B cell (primary cell): ENCODE results near the gene TSEN2. TPM values are rescaled to one million over a fixed set of nuclear protein-coding genes. Genes with fewer than 3 reads are reported as not detected.

Experiments
- ATAC-seq: fragments of 200-7000 bp; cut with Tn5 transposase; one replicate; pipeline ENCODE4 v1.10.0; 2021; ENCODE audit warnings: low read depth, mild to moderate bottlenecking, moderate number of reproducible peaks, moderate library complexity
- CTCF ChIA-PET: fragments of 350-600 bp; sonication (Branson Sonifier 250); formaldehyde crosslinking; loops from one replicate; lab custom pipeline; 2021; ENCODE audit warnings: antibody characterized with exemption, inconsistent platforms; lab: Charles Lee
- POLR2A ChIA-PET: fragments of 350-600 bp; sonication (Branson Sonifier 250); formaldehyde crosslinking; loops from one replicate; lab custom pipeline; 2021; ENCODE audit warnings: antibody characterized with exemption; lab: Charles Lee
- DNase-seq: peaks from one replicate; pipeline ENCODE4 v3.0.0; 2013
- H2AFZ ChIP-seq: 2 replicates; pipeline ENCODE4 v1.6.1; 2012; ENCODE audit warnings: mild to moderate bottlenecking, low read depth, low read length; ENCODE audit not compliant: insufficient read depth, poor library complexity, severe bottlenecking
- H3K27ac ChIP-seq, 2 donors: 1 replicate in 1 of 2; 2 replicates in 1 of 2; pipeline ENCODE4 v1.5.1; 2012 to 2013; ENCODE audit warnings: low read length in 2 of 2, mild to moderate bottlenecking in 2 of 2, moderate library complexity in 1 of 2
- H3K27me3 ChIP-seq, 4 experiments: fragments of 200-600 bp in 1 of 4; sonication (generic) in 1 of 4; replicated peaks in 1 of 4; 1 replicate in 2 of 4; 2 replicates in 2 of 4; pipeline versions ENCODE4 v1.6.1 to v1.7.0; 2013 to 2016; ENCODE audit warnings: low read length in 3 of 4, mild to moderate bottlenecking in 2 of 4, mixed read lengths in 1 of 4, moderate library complexity in 1 of 4; ENCODE audit not compliant: insufficient read depth in 4 of 4, control insufficient read depth in 3 of 4; ENCODE audit errors: control extremely low read depth in 1 of 4
- H3K36me3 ChIP-seq, 2 experiments: replicated peaks in 1 of 2; 1 replicate in 1 of 2; 2 replicates in 1 of 2; pipeline versions ENCODE4 v1.6.1 to v1.7.1; 2013; ENCODE audit warnings: low read length in 1 of 2; ENCODE audit not compliant: insufficient read depth in 2 of 2, control insufficient read depth in 1 of 2; ENCODE audit errors: control extremely low read depth in 1 of 2, extremely low read depth in 1 of 2
- H3K4me1 ChIP-seq, 2 donors: fragments of 200-600 bp in 1 of 2; sonication (generic) in 1 of 2; 1 replicate in 1 of 2; 2 replicates in 1 of 2; pipeline versions ENCODE4 v1.5.1 to v1.6.1; 2013 to 2017; ENCODE audit warnings: low read length in 2 of 2; ENCODE audit not compliant: control insufficient read depth in 2 of 2, insufficient read depth in 2 of 2
- H3K4me2 ChIP-seq: replicated peaks from 2 replicates; pipeline ENCODE3; 2012; ENCODE audit warnings: mild to moderate bottlenecking, low read depth, low read length; ENCODE audit not compliant: poor library complexity, severe bottlenecking
- H3K4me3 ChIP-seq, 5 experiments: fragments of 200-600 bp in 1 of 5; sonication (generic) in 1 of 5; 1 replicate in 3 of 5; 2 replicates in 2 of 5; pipeline versions ENCODE4 v1.5.1 to v1.7.0; 2011 to 2016; ENCODE audit warnings: low read length in 4 of 5, mild to moderate bottlenecking in 4 of 5, low read depth in 2 of 5, control low read depth in 1 of 5, moderate library complexity in 1 of 5; ENCODE audit not compliant: insufficient read depth in 1 of 5; ENCODE audit errors: control extremely low read depth in 1 of 5, extremely low read depth in 1 of 5
- H3K79me2 ChIP-seq: fragments of 200-600 bp; sonication (generic); one replicate; pipeline ENCODE4 v1.6.0; 2016; ENCODE audit warnings: low read length; ENCODE audit not compliant: control insufficient read depth, insufficient read depth
- H3K9ac ChIP-seq: fragments of 200-600 bp; sonication (generic); 2 replicates; pipeline ENCODE4 v1.6.1; 2017; ENCODE audit warnings: mild to moderate bottlenecking, low read length, moderate library complexity
- H3K9me3 ChIP-seq, 3 donors: one replicate each; pipeline versions ENCODE4 v1.6.1 to v1.7.1; 2013; ENCODE audit warnings: low read length in 2 of 3; ENCODE audit not compliant: control insufficient read depth in 2 of 3, insufficient read depth in 1 of 3; ENCODE audit errors: control extremely low read depth in 1 of 3
- H4K20me1 ChIP-seq: 2 replicates; pipeline ENCODE4 v1.6.0; 2012; ENCODE audit warnings: mild to moderate bottlenecking, low read length; ENCODE audit not compliant: insufficient read depth, control insufficient read depth, poor library complexity, severe bottlenecking
- H3K27ac Mint-ChIP-seq: one replicate; pipeline ENCODE4 v1.8.0; 2021; ENCODE audit warnings: mixed read lengths
- H3K27me3 Mint-ChIP-seq: one replicate; pipeline ENCODE4 v1.8.0; 2021; ENCODE audit warnings: mixed read lengths
- H3K4me1 Mint-ChIP-seq: one replicate; pipeline ENCODE4 v1.8.0; 2021; ENCODE audit warnings: mixed read lengths
- H3K4me3 Mint-ChIP-seq: one replicate; pipeline ENCODE4 v1.8.0; 2021; ENCODE audit warnings: mixed read lengths
- H3K9me3 Mint-ChIP-seq: one replicate; pipeline ENCODE4 v1.8.0; 2022; ENCODE audit warnings: mixed read lengths; ENCODE audit not compliant: insufficient read depth
- EZH2 ChIP-seq: IDR thresholded peaks from 2 replicates; pipeline ENCODE4 v1.6.1; 2012; ENCODE audit warnings: borderline replicate concordance, low read depth, mild to moderate bottlenecking, moderate library complexity, low read length; ENCODE audit not compliant: insufficient read depth, poor library complexity, severe bottlenecking
- WGBS: methylation state at CpG from one replicate; pipeline ENCODE4 v1.1.5; 2013; ENCODE audit warnings: missing lambda C conversion rate; ENCODE audit not compliant: insufficient coverage; 5-methylcytosine and 5-hydroxymethylcytosine counted together
- intact Hi-C: fragments of 100-400 bp; cut with micrococcal nuclease; formaldehyde crosslinking; loops from one replicate; pipeline ENCODE4 v1.10.0; 2022
- polyA plus RNA-seq: library from polyadenylated mRNA; depleted of rRNA; stranded (reverse); fragments of >200 nt; gene quantifications from 2 replicates; pipeline ENCODE4 v1.2.3, GENCODE V29; 2012
- total RNA-seq, 2 donors: library from RNA; stranded (reverse); fragments of 120-200 nt in 1 of 2; gene quantifications; 1 replicate in 1 of 2; 2 replicates in 1 of 2; pipeline versions ENCODE4 v1.2.3 to v1.2.4, GENCODE V29; 2013 to 2022
- TF ChIP-seq, protein P1 (sequence below): fragments of 200-600 bp; IDR thresholded peaks from one replicate; pipeline ENCODE4 v1.8.0; 2022; ENCODE audit warnings: antibody characterized with exemption, mild to moderate bottlenecking

The TSEN2 gene
- total and polyA plus RNA-seq, 2 donors (not counting 1 experiment from before 2014, with no cell fraction given): 13.4 to 17.6 TPM

DNA sequence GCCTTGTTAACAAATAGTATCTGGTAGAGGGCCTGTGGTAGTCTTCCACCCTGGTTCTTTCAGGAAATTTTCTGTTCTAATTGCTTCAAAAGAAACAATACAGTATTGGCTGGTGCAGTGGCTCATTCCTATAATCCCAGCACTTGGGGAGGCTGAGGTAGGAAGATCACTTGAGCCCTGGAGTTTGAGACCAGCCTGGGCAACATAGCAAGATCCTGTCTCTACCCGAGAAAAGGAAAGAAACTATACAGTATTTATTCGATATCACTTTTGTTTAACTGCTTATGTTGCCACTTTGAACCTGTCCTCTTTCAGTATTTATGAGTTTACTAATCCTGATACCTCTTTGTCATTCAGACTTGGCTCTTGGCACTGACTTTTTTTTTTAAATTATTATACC lies 77.1 kb downstream of the TSEN2 start:
- Histone ChIP-seq H3K36me3 (no peaks in the 10 kb centered on the region), H3K4me1 (peaks cover 27 to 30% of the 10 kb centered on the region in 2 donors), H3K79me2 (peaks cover 93% of the 10 kb centered on the region), H3K4me2 (no peak overlapping the region), H2AFZ (no peak overlapping the region), H3K27ac (no peak overlapping the region), H3K27me3 (no peaks in the 10 kb centered on the region), H3K9ac (no peak overlapping the region), H3K9me3 (peaks cover 0 to 10% (median 7%) of the 10 kb centered on the region in 3 donors), H3K4me3 (no peak overlapping the region), H4K20me1 (peaks cover 26% of the 10 kb centered on the region)
- H3K27me3 Mint-ChIP-seq: no peaks in the 10 kb centered on the region
- H3K4me3 Mint-ChIP-seq: no peak overlapping the region
- no peak overlapping the region for H3K27ac Mint-ChIP-seq
- WGBS: 80% methylated on average over 1 of the region's 2 CpGs
- DNase-seq: no peak
- ATAC-seq: no peak
- TF ChIP-seq EZH2: no peak
- TF ChIP-seq, protein P1, sequence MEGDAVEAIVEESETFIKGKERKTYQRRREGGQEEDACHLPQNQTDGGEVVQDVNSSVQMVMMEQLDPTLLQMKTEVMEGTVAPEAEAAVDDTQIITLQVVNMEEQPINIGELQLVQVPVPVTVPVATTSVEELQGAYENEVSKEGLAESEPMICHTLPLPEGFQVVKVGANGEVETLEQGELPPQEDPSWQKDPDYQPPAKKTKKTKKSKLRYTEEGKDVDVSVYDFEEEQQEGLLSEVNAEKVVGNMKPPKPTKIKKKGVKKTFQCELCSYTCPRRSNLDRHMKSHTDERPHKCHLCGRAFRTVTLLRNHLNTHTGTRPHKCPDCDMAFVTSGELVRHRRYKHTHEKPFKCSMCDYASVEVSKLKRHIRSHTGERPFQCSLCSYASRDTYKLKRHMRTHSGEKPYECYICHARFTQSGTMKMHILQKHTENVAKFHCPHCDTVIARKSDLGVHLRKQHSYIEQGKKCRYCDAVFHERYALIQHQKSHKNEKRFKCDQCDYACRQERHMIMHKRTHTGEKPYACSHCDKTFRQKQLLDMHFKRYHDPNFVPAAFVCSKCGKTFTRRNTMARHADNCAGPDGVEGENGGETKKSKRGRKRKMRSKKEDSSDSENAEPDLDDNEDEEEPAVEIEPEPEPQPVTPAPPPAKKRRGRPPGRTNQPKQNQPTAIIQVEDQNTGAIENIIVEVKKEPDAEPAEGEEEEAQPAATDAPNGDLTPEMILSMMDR: no peak
- CTCF ChIA-PET: no interaction called here
- POLR2A ChIA-PET: no interaction called here
- H3K4me1 Mint-ChIP-seq: peaks cover 49% of the 10 kb centered on the region
- peaks cover 7% of the 10 kb centered on the region for H3K9me3 Mint-ChIP-seq
- intact Hi-C loops: no loop called here

DNA sequence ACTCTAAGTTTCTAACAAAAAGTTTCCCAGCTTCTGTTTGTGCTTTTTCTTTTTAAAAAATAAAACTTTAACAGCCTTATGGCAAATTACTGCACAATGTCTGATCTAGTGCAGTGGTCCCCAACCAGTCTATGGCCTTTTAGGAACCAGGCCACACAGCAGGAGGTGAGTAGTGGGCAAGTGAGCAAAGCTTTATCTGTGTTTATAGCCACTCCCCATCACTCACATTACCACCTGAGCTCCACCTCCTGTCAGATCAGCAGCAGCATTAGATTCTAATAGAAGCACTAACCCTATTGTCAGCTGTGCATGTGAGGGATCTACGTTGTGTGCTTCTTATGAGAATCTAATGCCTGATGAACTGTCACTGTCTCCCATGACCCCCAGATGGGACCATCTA lies 78.2 kb downstream of the TSEN2 start:
- no peak overlapping the region for H3K27ac ChIP-seq
- intact Hi-C loops: loop anchor here (2.0 kb wide), 1 partner anchor 20 kb away; no protein-coding TSS in a partner anchor
- POLR2A ChIA-PET: no interaction called here
- no peak for DNase-seq
- no CpG with 5 or more reads among the region's 1 CpG for WGBS
- Mint-ChIP-seq H3K4me3 (no peak overlapping the region), H3K9me3 (peaks cover 7% of the 10 kb centered on the region), H3K27me3 (no peaks in the 10 kb centered on the region), H3K27ac (no peak overlapping the region), H3K4me1 (peaks cover 45% of the 10 kb centered on the region)
- H3K9me3 ChIP-seq: peaks cover 0 to 18% (median 7%) of the 10 kb centered on the region in 3 donors
- H3K36me3 ChIP-seq: no peaks in the 10 kb centered on the region
- H3K27me3 ChIP-seq: no peaks in the 10 kb centered on the region
- H3K79me2 ChIP-seq: peaks cover 98% of the 10 kb centered on the region
- CTCF ChIA-PET: interaction anchor here (0.6 kb wide), 1 partner anchor 73 kb away, joined by 6 read pairs; no protein-coding TSS in a partner anchor
- ATAC-seq: no peak
- peaks cover 24 to 30% of the 10 kb centered on the region in 2 donors for H3K4me1 ChIP-seq
- H3K4me2 ChIP-seq: no peak overlapping the region
- peaks cover 27% of the 10 kb centered on the region for H4K20me1 ChIP-seq
- no peak overlapping the region for H3K4me3 ChIP-seq
- H3K9ac ChIP-seq: no peak overlapping the region
- no peak overlapping the region for H2AFZ ChIP-seq
- TF ChIP-seq, protein P1: no peak
- TF ChIP-seq EZH2: no peak
